NCI-H526 (cell line): Measurements from ENCODE around the gene MTA1.

Source experiments
- DNase-seq, 2 experiments: peaks; one replicate each; lab custom pipeline; 2025; lab: John Stamatoyannopoulos, UW

MTA1 gene

DNA sequence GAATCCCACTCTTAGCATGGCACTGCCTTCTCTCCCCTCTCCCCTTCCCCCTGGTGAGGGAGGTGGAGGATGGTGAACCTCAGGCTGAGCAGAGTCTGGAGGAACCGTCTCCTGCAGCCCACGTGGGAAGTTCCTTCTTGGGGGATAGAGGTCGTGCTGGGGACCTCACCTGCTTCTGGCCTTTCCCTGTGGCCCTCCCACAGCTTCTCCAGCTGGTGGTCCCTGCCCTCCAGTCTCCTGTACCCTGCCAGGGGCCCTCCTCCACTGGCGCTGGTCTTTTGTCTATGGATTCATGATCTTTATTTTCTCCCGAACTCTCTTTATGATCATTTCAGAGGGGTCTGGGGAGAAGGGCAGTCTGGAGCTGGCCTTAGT lies 9.0 kb upstream of the MTA1 start:
- DNase-seq: no peak

DNA sequence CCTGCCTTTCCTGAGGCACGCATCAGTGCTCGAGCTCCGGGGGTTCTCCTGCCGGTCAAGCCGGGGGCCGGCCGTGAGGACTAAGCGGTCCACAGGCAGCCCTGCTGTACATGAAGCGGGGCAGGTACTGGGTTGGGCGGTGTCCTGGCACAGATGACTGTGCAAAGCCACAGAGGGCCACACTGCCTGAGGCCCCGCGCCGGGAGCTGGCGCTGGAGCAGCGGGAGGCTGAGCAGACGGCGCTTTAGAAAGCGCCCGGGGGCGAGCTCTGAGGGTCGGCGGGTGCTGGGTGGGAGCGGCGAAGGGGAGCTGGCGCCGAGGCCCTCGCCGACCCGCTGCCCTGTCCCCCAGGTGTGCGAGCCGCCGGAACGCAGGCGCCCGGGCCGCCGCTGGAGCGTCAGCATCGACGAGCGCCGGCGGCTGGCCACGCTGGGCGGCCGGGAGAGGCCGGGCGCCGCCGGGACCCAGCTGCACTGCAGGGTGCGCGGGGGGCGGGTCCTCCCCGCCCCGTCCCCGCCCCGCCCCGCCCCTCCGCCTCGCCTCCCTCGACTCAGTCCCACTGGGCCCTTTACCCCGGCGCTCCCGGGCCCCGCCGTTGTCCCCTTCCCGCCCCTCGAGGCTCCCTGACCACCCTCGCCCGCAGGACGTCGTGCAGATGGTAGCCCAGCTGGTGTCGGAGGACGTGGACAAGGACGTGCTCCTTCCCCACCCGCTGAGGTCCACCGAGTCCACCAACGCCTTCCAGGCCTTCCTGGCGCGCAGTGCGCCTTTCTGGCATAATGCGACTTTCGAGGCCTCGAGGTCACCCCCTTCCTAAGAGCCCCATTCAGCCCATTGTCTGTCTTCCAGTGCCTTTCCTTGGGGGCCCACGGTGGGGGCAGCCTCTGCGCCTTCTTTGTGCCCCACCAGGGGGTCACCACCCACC lies 8.3 kb upstream of the MTA1 start:
- DNase-seq: peak in 1 of 2 experiments; percentile 72

- no peak for DNase-seq
Observed at GRCh38 chr14:105411985-105412770, 7.4 kb upstream of the MTA1 start.

DNA sequence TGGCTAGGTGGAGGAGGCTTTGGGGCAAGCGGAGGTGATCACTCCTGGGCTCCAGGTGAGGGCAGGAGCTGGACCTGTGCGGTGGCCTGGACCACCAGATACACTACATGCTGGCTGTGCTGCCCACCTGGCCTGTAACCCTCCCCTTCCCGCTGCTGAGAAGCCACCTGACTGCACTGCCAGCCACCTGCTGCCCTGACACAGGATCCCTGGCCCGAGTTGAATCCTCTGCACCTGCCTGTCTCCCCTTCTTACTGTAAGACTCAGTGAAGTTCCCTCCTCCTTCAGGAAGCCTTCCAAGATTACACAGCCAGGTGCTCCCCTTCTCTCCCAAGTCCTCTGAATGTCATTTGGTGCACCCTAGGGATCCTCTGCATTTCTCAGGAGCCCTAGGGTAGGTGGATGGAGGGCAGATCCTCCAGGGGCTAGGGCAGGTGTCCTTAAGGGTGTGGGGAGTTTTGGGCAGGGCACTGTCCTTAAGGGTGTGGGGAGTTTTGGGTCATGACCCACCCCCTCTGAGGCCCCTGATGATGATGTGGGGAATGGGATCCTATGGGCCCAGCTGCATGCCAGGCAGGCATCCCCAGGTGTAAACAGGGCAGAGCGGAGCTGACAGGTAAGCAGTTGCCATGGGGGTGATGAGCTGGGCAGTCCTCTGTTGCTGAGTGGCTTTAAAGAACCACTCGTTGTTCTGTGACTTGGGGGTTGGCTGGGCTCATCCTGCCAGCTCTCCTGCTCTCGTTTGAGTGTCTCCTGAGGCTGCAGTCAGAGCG lies 6.7 kb upstream of the MTA1 start:
- peak in 1 of 2 experiments; percentile 36 for DNase-seq

GRCh38 chr14:105413544-105413886 lies 6.1 kb upstream of the MTA1 start:
- DNase-seq: no peak

DNA sequence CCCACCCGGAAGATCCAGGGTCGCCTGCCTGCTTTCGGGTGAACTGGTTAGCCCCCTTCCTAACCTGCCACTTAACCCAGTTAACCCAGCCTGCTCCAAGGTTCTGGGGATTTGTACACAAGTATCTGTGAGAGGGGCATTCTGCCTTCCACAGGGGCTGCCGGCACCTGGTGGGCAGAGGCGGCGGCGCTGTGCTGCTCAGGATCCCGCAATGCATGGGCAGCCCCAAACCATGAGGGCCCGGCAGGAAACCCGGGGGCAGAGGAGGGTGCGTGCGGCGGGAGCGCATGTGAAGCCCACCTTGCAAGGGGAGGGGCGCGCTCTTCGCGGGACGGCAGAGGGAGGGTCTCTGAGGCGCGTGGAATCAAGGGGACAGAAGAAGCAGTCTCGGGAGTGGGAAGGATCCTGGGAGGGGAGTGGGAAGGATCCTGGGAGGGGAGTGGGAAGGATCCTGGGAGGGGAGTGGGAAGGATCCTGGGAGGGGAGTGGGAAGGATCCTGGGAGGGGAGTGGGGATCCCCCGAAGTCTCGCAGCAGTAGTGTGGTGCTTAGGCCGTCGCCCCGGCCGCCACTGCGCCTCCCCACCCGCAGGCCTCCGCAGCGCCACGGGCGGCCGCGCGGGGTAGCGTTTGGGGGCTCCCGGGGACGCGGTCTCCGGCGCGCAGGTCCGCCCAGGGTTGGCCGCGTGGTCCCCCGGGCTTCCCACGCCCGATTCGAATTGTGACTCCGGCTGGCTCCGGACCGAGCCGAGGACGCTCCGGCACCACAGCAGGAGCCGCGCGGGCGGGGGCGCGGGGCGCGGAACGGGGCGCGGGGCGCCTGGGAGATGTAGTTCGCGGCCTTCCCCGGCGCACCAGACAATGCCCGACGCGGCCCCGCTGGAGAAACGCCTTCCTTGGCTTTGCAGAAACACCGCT lies 4.9 kb upstream of the MTA1 start:
- peak; percentile 14 to 83 for DNase-seq

GRCh38 chr14:105415481-105416428 lies 3.9 kb upstream of the MTA1 start:
- DNase-seq: no peak

GRCh38 chr14:105416671-105417070 lies 3.0 kb upstream of the MTA1 start:
- no peak for DNase-seq

- DNase-seq: no peak
Observed at GRCh38 chr14:105417690-105418121, 1.9 kb upstream of the MTA1 start.

DNA sequence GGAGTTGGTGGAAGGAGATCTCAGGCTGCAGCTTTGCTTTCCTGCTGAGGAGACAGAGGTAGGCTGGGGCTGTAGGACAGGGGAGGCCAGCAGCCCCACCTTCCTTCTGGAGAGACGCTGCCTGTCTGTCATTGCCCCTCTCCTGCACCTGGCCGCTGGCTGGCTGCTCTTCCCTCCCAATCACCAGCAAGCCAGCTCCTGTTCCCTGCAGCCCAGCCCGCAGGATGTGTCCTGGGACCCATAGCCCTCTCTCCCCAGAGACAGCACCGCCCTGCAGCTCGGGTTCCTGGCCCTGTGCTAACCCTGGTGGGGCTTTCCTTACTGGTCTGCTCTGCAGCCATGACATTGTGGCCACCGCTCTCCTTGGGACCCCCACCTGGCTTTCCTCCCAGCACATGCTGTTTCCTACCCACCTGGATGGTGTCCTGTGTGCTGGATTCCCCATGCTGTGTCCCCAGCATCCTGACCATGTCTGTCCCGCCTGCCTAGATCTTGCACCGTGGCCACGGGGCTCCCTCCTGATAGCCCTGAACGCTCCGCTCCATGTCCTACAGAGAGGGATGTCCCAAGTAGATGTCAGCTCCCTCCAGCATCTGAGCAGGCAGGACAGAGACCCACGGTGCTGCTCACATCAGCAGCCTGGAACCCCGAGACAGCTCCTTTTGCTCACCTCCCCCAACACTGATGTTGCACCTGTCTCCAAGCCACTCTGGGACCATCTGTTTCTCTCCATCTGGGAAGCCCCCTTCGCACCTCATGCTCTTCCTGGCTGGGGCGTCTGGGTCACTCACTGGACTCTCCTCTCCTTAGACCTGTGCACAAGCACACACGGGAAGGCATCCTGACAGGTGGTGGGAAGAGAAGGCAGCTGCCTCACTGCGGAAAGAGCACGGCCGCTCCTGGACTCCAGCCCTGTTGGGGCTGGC lies 1.1 kb upstream of the MTA1 start:
- DNase-seq: no peak

DNA sequence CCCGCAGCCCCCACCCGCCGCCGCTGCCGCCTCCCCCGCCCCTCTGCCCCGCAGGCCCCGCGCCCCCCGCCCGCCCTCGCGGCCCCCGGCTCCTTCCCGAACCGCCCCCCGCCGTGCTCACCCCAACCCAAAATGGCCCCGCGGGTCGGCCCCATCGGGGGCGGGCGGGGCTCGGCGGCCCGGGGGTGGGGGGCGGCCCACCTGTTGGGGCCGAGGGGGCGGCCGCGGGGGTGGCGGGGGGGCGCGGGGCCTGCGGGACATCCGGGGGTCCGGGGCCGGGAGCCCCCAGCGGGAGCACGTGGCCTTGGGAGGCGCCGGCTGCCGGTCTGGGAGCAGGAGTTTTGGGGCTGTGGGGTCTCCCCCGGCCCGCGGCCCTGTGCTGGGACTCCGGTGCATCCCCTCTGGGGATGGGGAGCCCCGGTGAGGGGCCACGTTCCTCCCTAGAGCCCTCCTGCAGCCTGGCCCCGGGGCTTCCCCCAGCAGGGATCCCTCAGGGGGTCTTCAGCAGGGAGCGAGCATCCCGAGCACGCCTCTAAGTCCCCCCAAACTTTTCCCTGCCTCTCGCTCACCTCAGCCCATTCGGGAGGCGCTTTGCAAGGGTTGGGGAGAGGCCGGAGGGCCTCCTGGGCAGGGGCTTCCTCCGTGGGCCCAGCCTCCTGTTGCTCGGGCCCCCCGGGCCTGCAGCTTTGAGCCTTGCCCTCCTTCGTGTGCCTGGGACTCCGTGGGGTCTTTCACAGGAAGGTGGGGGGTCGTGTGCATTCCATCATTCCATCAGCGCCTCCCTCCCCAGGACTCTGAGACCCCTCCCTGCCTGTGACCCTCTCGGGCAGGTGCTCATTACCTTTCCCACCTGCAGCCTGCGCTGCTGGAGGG lies 710 bp downstream of the MTA1 start:
- no peak for DNase-seq

DNA sequence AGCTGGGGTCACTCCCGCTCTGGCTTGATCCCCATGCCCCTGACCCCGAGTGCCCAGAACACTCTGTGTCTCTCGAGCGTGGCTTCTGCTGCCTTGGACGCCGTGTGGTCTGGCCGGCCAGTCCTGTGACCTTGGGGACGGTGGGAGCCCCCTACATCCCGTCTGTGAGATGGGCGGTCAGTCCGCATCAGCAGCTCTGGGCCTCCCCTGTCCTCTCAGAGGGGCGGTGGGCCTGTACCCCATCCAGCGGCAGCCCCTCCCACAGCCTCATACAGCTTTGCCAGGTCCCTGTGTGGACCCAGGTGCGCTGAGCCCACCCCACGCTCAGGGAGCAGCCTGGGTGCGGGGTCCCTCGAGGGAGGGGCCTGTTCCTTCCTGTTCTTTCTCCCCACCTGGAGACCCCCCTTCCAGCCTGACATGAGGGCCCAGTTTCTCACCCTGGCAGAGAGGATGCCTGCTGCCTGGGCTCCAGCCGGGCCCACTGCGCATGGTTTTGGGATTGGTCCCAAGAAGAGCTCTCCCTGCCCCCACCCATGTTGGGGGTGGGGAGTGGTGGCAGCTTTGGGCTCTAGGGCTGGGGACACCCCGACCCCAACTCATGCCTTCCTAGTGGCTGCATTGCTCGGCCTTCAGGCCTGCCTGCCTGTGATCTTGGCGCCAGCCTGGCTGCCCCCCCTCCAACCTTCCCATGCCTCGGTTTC lies 1.5 kb downstream of the MTA1 start:
- DNase-seq: no peak

DNA sequence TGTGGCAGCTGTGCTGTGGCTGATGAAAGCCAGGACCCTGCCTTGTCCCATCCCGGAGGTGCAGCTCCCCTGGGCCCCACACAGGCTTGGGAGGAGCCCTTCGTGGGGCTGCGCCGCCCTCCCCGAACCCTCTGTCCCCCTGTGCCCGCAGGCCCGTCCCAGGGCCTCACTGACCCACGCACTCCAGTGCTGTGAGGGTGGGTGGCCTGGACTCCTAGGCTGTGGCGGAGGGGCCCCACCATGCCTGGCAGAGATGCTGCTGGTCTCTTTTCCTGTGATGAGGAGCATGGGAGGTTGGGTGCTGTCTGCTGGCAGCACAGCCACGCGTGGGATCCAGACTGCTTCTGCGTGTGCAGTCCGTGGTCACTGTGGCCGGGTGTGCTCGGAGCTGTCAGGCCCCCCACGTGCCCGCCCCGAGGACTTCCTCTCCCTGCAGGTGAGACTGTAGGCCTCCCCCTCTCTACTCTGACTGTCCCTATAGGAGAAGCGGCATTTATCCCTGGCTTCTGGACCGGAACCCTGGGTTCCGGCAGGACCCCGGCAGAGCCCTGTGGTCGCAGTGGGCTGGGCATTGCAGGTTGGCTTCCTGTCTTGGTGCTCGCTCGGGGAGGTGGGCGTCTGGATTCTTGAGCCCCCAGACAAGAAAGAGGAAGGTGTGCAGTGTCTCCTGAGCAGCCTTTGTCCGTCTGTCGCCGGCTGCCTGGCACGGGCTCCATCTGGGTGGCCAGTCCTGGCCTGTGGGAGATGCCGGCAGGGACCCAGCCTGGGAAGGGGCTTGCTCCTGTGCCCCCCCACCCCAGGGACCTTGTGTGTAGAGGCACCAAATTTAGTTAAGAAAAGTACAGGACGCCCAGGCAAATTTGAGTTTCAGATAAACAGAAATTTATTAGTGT lies 2.3 kb downstream of the MTA1 start:
- no peak for DNase-seq

DNA sequence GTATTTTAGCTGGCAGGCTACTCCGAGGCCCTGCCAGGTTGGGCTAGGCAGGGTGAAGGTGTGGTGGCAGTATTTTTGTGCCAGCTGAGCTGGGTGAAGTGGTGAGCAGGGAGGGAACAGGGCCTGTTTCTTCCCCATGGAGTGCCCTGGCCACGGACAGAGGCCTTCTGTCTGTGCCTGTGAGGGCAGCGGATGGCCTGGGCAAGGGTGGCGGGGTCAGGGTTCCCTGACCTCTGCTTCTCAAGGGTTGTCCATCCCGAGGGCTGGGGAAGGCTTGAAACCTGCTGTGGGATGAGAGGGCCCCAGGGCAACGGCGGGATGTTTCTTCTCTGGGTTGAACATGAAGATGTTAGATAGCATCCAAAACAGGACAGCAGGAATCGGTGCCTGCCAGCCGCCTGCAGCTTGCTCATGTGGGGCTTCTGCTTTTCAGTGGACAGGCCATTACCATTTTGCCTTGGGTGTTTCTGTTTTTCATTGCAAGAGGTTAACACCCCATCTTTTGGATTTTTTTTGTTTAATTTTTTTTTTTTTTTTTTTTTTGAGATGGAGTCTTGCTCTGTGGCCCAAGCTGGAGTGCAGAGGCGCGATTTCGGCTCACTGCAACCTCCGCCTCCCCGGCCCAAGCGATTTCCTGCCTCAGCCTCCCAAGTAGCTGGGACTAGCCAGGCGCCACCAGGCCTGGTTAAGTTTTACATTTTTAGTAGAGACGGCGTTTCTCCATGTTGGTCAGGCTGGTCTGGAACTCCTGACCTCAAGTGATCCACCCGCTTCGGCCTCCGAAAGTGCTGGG lies 3.3 kb downstream of the MTA1 start:
- no peak for DNase-seq

DNA sequence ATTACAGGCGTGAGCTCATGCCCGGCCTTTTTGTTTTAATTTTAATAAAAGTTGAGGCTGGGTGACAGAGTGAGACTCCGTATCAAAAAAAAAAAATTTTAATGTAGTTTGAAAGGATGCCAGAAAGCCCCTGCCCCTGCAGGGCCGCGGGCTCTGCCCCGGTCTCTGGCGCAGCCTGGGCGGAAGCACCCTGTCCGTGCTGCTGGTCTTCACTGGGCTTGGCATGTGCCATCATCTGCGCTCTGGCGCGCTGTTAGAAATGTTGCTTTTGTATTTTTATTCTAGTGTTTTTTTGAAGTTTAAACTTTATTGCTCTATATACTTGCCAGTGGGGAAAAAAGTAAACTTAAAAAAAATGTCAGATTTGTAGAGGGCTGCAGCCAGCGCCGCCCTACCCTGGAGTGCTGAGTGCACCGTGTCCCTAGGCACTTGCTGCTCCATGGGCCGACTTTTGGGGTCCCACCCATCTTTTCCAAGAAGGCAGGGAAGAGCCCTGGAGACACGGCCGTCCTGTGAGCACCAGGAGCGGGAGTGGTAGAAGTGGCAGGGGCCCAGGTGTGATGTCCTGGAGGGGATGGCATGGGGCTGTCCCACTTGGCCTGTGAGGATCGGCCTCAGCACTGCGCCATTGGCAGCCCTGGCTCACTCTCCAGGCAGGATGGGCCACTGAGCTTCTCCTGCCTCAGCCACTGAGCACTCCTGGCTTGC lies 4.0 kb downstream of the MTA1 start:
- DNase-seq: no peak
